ENCODE results near the gene ZFAND3.

GRCh38 chr6:38142178-38142902 is 322.8 kb downstream of the ZFAND3 start:
- TF ChIP-seq ZNF274 (IDR thresholded peaks at IDR 0.05; ENCODE audit: low read depth, low read length) (no peak), SUZ12 (IDR thresholded peaks at IDR 0.05; ENCODE audit: extremely low read depth, insufficient read depth, insufficient read length) (no peak), YY1 (IDR thresholded peaks at IDR 0.05; ENCODE audit: insufficient read depth, insufficient read length) (no peak)

All from NT2/D1 (cell line).